ENCODE measurements around the gene GALR2. TPM values are rescaled to one million over a fixed set of nuclear protein-coding genes. Genes with fewer than 3 reads are reported as not detected.

Gene GALR2
- total RNA-seq, 1 experiment from 2014 or later: not detected

- no peak for DNase-seq (ENCODE audit: low read depth)
Measured at GRCh38 chr17:76094046-76094445, 19.5 kb downstream of the GALR2 start.

- no peak for DNase-seq (ENCODE audit: low read depth)
Measured at GRCh38 chr17:76095943-76096342, 21.4 kb downstream of the GALR2 start.

GRCh38 chr17:76097716-76098295, 23.2 kb downstream of the GALR2 start:
- DNase-seq (ENCODE audit: low read depth): no peak

GRCh38 chr17:76102944-76103273, 28.3 kb downstream of the GALR2 start:
- no peak for DNase-seq (ENCODE audit: low read depth)

- DNase-seq (ENCODE audit: low read depth): peak; percentile 82
Measured at GRCh38 chr17:76103274-76104139, 28.9 kb downstream of the GALR2 start, which contains the start of gene EXOC7. Gene EXOC7, minus strand, starts transcription at chr17:76103787. Its CDS starts 95 bp downstream, at chr17:76103692.

- no peak for DNase-seq (ENCODE audit: low read depth)
Measured at GRCh38 chr17:76104140-76104895, 29.7 kb downstream of the GALR2 start.

- no peak for DNase-seq (ENCODE audit: low read depth)
Measured at GRCh38 chr17:76104896-76105231, 30.3 kb downstream of the GALR2 start.

- DNase-seq (ENCODE audit: low read depth): no peak
Measured at GRCh38 chr17:76106703-76107102, 32.1 kb downstream of the GALR2 start.

GRCh38 chr17:76107509-76107908, 32.9 kb downstream of the GALR2 start:
- DNase-seq (ENCODE audit: low read depth): no peak

GRCh38 chr17:76111956-76112355, 37.4 kb downstream of the GALR2 start:
- DNase-seq (ENCODE audit: low read depth): no peak

GRCh38 chr17:76115138-76115754, 40.7 kb downstream of the GALR2 start:
- no peak for DNase-seq (ENCODE audit: low read depth)

- no peak for DNase-seq (ENCODE audit: low read depth)
Measured at GRCh38 chr17:76119409-76120371, 45.1 kb downstream of the GALR2 start.

GRCh38 chr17:76120658-76121008, 46.1 kb downstream of the GALR2 start:
- no peak for DNase-seq (ENCODE audit: low read depth)

GRCh38 chr17:76121932-76122430, 47.4 kb downstream of the GALR2 start:
- no peak for DNase-seq (ENCODE audit: low read depth)

- no peak for DNase-seq (ENCODE audit: low read depth)
Measured at GRCh38 chr17:76122431-76123190, 48.0 kb downstream of the GALR2 start.

- no peak for DNase-seq (ENCODE audit: low read depth)
Measured at GRCh38 chr17:76123191-76123499, 48.6 kb downstream of the GALR2 start.

GRCh38 chr17:76123749-76124581, 49.4 kb downstream of the GALR2 start:
- DNase-seq (ENCODE audit: low read depth): no peak

GRCh38 chr17:76124582-76125390, 50.2 kb downstream of the GALR2 start:
- no peak for DNase-seq (ENCODE audit: low read depth)

GRCh38 chr17:76125391-76125675, 50.8 kb downstream of the GALR2 start:
- DNase-seq (ENCODE audit: low read depth): no peak
